LoVo (cell line): ENCODE results near the gene SSH3.
A peak's percentile ranks its signal among the peaks of the same experiment; 100 is the strongest.

Source experiments
- DNase-seq: peaks from one replicate; pipeline ENCODE4 v3.0.0-alpha.2; 2016; ENCODE audit warnings: low spot score

The SSH3 gene

DNA sequence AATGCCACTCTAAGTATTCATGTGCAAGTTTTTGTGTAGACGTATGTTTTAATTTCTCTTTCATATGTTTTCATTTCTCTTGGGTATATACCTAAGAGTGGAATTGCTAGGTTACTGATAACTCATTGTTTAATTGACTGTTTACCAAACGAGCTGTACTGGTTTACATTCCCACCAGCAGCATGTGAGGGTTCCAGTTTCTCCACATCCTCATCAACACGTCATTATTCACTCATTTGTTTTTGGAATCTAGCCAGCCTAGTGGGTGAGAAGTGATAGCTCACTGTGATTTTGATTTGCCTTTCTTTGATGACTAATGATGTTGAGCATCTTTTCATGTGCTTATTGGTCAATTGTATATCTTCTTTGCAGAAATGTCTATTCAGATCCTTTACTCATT lies 10.2 kb upstream of the SSH3 start:
- no peak for DNase-seq

DNA sequence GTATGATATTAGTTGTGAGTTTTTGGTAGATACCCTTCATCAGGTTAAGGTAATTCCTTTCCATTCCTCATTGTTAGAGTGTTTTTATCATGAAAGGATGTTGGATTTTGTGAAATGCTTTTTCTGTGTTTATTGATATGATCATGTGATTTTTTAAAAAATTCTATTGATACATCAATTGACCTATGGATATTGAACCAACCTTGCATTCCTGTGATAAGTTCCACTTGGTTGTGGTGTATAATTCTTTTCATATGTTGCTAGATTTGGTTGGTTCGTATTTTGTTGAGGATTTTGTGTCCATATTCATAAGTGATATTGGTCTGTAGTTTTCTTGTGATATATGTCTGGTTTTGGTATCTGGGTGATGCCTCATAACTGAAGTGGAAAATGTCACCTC lies 7.5 kb upstream of the SSH3 start:
- no peak for DNase-seq

DNA sequence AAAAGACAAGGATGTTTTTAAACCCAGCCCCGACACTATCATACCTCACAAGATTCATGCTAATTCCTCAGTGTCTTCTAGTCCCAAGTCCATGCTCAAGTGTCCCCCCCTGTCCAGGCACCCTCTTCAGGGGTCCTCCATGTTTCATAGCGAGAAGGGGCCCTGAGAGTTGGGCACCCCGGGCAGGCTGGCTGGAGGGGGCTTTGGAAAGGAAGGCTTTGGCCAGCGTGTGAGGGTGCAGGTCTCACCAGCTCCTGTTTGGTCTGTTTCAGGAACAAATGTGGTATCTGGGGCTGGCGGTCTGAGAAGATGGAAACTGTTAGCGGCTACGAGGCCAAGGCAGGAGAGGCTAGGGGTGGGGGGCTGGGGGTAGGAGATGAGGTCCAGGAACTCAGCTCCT lies 4.5 kb upstream of the SSH3 start:
- DNase-seq: no peak

DNA sequence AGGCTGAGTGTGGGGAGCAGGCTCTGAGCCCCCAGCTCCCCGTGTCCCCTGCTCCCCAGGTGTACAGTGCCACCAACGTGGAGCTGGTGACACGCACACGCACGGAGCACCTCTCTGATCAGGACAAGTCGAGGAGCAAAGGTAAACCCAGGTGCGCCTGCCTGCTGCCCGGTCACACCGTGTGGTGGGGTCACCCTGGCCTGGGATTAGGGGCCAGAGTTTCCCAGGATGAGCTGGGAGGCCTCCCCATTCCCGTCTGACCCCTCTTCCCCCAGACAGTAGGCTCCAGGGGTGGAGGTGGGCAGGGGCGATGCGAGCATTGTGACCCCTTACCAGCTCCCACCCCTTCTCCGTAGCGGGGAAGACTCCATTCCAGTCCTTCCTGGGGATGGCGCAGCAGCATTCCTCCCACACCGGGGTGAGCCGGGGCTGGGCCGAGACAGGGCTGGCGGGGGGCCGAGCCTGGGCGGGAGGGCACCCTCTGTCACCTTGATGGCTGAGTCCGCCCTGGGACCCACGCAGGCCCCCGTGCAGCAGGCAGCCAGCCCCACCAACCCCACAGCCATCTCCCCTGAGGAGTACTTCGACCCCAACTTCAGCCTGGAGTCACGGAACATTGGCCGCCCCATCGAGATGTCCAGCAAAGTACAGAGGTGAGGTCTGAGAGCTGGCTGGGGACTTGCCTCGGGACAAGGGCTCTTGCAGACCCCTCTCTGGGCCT lies 3.7 kb upstream of the SSH3 start:
- DNase-seq: no peak

DNA sequence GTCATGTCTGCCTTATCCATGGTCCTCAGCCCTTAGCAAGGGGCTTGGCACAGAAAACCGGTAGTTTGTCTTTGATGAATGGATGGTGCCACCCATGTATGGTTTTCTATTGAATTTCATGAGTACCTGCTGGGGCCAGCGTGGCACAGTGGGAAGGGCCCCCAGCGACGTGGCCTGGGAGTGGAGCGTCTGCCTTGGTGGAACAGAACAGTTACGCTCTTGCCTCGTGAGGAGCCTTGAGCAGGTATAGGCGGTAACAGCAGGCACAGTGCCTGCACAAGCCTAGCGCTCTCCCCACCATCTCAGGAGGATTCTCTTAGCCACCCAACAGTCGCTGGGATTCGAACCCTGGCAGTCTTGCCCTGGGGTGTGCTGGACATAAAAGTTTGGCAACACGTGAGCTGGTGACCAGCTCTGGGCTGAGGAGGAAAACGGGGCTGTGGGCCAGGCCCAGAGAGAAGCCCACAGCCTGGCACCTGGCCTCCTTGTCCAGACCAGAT lies 3.0 kb upstream of the SSH3 start:
- DNase-seq: no peak

DNA sequence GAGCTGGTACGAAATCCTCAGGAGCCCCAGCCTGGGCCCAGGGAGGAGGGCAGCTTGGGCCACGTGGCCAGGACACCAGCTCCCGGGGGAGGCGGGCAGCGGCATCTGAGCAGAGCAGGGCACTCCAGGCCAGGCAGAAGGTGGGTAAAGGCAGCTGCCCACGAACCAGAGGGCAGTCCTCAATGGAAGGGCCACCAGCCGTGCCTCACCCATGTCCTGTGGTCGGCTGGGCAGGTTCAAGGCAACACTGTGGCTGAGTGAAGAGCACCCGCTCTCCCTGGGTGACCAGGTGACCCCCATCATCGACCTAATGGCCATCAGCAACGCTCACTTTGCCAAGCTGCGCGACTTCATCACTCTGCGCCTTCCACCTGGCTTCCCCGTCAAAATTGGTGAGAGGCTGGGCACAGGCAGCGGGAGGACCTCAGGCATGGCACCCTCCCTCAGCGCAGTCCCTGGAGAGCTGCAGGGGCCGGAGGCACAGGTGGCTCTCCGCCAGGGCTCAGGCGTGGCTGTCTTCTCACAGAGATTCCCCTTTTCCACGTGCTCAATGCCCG lies 2.5 kb upstream of the SSH3 start:
- no peak for DNase-seq

DNA sequence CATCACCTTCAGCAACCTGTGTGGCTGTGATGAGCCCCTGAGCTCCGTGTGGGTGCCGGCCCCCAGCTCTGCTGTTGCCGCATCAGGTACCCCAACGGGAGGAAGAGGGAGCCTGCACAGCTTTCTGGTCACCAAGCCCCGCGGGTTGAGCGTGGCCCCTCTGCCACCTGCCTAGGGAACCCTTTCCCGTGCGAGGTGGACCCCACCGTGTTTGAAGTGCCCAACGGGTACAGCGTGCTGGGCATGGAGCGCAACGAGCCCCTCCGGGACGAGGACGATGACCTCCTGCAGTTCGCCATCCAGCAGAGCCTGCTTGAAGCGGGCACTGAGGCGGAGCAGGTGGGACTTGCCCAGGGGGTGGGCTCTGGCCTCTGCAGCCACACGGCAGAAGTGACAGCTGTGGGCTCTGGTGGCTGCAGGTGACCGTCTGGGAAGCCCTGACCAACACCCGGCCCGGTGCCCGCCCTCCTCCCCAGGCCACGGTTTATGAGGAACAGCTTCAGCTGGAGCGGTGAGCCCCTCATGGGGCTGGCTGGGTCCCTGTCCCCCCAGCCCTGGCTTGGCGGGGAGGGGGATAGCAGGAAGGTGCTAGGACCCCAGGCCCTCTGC lies 1.9 kb upstream of the SSH3 start:
- DNase-seq: no peak

DNA sequence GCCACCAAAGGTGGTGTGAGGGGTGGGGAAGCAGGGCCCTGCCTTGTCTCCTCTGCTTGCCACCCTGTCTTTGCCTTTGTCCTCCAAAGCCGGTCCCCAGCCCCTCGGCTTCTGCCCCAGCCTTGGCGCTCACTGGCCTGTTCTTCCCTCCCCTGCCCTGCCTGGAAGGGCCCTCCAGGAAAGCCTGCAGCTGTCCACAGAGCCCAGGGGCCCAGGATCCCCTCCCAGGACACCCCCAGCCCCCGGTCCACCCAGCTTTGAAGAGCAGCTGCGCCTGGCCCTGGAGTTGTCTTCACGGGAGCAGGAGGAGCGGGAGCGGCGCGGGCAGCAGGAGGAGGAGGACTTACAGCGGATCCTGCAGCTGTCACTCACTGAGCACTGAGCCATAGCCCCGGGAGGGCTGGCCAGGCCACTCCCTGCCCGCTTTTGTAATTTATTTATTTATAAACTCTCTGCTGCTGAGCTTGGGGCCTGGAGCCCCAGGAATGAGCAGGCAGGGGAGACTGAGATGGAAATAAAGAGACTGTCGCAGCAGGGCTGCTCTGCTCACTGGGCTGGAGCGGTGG lies 1.3 kb upstream of the SSH3 start:
- DNase-seq: peak; percentile 63

DNA sequence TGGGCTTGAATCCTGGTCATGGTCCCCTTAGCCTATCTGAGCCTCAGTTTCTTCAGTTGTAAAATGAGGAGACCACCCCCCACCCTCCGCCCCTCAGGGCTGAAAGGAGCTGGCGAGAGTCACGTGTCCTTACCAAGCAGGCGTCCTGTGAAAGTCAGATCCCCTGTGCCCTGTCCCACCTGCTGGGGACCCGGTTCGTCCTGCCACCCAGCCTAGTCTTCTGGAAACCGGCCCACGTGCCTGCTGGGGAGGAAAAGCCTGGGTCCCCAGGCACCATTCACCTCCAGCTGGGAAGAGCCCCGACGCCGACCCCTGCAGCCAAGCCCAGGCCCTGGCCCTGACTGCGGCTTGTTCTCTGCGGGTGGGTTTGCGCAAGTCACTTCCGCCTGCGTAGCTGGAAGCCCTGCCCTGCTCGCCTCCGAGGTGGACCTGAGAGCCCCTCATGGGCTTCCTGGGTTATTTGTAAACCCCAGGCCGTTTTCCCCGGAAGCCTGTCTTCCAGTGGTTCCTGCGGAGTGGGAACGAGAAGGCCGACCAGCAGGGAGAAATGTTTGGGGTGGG lies 679 bp upstream of the SSH3 start:
- DNase-seq: peak; percentile 70

DNA sequence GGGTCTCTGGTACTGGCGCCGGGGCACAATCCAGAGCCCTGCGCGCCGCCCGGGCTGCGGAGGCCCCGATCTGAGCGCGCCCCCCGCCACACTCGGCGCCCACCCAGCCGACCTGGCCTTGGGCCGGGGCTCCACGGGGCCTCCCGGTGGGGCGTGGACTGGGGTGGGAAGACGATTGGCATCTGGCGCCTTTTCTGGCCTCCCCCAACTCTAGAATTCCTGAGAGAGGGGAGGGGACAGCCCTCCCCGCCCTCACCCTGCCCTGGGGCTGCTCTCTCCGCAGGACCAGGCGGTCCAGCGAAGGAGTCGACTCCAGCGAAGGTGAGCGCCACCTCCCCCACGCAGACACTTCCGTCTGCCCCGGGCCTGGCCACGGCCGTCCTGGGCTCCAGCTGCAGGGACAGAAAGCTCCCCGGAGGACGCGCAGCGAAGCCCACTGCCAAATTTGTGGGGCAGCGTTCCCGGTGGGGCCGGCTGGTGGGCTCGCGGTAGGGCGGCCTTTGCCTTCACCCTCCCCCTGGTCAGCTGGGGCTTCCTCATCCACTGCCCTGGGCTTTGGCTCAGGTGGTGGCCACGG lies 593 bp downstream of the SSH3 start:
- DNase-seq: no peak

DNA sequence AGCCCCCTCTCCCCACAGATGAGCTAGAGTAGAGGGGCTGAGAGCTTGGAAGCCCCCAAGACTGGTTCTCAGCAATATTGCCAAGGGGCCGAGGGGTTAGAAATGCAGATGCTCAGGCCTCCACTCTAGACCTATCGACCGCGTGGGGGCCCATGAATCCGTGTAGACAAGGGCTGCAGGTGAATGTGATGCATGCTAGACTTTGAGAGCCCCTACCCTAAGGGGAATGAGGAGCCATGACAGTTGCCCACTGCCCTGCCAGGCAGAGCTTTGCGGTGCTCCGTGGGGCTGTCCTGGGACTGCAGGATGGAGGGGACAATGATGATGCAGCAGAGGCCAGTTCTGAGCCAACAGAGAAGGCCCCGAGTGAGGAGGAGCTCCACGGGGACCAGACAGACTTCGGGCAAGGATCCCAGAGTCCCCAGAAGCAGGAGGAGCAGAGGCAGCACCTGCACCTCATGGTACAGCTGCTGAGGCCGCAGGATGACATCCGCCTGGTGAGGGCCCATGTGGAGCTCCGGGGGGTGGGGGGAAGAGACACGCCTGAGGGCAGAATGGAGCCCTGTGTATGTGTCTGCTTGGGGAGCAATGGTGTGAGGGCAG lies 1.3 kb downstream of the SSH3 start:
- no peak for DNase-seq

DNA sequence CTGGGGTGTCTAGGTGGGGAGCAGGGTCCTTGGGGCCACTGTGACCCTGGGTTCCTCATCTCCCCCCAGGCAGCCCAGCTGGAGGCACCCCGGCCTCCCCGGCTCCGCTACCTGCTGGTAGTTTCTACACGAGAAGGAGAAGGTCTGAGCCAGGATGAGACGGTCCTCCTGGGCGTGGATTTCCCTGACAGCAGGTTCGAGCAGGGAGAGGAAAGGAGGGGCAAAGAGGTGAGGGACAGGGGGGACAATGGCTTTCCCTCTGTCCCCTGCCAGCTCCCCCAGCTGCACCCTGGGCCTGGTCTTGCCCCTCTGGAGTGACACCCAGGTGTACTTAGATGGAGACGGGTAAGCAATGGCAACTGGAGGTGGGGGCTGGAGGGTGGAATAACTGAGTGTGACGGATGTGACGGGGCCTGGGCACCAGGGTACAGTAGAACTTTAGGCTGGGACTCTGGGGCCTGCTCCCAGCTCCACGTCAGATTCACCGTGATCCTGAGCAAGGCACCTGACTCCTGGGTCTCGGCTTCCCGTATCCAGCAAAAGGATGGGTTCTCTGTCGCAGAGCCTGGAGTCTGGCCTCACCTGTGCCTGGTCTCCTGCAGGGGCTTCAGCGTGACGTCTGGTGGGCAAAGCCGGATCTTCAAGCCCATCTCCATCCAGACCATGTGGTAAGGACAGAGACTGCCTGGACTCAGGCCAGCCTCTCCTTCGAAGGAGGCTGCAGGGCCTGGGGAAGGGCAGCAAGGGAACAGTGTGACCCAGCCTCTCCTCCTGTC lies 3.6 kb downstream of the SSH3 start:
- DNase-seq: no peak

DNA sequence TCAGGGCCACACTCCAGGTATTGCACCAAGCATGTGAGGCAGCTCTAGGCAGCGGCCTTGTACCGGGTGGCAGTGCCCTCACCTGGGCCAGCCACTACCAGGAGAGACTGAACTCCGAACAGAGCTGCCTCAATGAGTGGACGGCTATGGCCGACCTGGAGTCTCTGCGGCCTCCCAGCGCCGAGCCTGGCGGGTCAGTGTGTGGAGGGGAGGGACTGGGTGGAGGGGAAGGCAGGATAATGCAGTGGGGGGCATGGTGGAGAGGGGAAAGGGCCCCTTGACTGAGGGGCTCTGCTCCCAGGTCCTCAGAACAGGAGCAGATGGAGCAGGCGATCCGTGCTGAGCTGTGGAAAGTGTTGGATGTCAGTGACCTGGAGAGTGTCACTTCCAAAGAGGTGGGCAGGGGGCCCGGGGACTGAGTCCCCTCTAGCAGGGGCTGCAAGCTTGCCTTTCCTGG lies 4.2 kb downstream of the SSH3 start:
- DNase-seq: no peak

DNA sequence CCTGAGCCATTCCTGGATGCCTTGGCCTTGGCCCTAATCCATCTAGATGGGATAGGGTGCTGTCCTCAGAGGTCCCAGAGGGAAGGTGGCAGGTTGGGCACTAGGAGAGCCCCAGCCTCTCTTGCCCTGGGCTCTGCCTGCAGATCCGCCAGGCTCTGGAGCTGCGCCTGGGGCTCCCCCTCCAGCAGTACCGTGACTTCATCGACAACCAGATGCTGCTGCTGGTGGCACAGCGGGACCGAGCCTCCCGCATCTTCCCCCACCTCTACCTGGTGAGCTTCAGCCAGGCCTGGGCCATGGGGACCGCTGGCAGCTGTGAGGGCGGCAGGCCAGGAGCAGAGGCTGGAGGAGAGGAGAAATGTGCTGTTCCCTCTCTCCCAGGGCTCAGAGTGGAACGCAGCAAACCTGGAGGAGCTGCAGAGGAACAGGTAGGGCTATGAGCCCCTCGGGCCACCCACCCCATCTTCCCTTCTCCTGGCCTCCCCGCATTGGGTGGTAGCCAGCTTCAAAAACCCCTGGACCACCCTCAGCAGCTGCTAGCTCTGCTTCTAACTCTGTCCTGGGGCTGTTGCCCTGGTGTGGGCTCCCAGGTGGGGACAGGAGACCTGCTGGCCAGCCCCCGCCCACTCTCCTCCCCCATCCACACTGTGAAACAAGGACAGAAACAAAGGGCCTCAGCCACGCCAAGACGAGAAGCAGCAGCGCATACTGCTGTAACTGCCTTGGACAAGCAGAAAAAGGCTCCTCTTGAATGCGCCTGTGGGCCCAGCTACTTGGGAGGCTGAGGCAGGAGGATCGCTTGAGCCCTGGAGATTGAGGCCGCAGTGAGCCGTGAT lies 4.9 kb downstream of the SSH3 start:
- no peak for DNase-seq

DNA sequence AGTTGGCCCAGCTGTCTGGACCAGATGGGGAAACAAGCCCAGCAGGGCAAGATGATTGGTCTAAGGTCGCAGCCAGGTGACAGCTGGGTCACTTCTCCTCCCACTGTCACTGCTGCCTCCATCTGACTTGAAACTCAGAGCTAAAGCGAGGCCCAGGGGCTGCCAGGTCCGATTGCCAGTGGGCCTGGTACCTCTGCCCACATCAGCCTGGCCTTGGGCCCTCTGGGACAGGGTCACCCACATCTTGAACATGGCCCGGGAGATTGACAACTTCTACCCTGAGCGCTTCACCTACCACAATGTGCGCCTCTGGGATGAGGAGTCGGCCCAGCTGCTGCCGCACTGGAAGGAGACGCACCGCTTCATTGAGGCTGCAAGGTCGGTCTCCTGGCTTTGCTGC lies 5.8 kb downstream of the SSH3 start:
- no peak for DNase-seq

DNA sequence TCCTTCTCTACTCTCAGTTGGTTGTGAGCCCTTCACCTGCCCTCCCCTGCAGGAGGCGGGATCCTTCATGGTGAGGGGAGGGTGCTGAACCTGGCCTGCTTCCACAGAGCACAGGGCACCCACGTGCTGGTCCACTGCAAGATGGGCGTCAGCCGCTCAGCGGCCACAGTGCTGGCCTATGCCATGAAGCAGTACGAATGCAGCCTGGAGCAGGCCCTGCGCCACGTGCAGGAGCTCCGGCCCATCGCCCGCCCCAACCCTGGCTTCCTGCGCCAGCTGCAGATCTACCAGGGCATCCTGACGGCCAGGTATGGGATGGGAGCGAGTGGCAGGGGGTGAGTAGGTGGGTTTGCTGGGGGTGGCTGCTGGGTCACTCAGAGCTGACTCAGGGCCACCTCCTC lies 6.3 kb downstream of the SSH3 start:
- DNase-seq: no peak

DNA sequence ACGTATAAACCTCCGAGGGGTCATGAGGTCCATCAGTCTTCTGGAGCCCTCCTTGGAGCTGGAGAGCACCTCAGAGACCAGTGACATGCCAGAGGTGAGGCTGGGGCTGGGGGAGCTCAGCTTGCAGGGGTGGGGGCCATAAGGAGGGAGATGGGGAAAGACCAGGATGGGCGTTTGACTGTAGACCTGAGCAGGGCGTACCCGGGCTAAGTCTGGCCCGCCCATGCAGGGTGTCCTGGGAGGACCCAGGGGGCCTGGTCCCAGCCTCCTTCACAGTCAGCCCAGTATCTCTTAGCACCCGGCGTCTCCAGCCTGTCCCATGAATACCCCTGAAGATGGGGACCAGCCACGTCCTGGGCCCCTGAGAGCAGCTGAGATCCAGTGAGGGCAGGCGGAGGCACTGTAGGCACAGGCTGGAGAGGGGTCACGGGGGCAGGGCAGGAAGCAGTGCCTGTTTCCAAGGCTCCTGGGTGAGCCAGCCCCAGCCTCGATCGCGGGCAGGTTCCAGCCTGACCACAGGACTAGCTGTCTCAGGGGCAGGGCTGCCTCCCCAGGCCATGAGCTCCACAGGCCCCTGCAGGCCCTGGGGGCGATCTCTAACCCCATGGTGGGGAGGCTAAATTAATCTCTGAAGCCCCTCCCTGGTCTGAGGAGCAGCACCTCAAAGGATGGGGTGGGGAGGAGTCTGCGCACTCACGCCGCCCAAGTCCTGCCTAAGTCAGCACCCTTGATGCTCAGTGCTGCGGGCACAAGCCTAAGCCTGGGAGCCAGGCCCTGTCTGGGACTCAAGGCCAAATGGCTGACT lies 7.1 kb downstream of the SSH3 start:
- DNase-seq: no peak

DNA sequence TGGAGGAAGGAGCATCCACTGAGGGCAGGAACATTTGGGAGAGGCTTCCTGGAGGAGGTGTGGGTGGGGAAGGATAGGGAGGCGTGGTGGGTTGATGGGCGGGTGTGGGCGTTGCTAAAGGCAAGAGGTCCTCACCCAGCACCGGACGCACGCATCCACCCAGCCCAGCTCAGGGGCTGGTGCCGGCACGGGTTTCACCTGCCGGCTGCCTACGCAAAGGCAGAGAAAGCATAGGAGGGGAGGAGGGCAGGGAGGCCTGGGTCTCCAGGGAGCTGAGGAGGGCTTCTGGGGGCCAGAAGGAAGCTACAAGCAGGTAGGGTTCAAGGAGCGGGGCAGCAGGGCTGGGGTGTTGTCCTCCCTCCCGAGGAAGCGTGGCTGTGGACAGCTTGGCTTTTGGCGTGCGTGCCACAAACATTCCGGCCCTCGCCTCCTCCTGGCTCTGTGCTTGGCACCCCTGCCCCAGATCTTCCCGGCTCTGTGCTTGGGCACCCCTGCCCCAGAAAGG lies 7.8 kb downstream of the SSH3 start:
- no peak for DNase-seq

DNA sequence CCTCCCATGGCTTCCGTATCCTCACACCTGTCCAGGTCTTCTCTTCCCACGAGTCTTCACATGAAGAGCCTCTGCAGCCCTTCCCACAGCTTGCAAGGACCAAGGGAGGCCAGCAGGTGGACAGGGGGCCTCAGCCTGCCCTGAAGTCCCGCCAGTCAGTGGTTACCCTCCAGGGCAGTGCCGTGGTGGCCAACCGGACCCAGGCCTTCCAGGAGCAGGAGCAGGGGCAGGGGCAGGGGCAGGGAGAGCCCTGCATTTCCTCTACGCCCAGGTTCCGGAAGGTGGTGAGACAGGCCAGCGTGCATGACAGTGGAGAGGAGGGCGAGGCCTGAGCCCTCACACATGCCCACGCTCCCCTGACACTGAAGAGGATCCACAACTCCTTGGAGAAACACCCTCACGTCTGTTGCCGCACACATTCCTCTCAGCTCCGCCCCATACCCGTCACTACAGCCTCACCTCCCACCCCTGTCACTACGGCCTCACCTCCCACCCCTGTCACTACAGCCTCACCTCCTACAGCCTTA lies 8.3 kb downstream of the SSH3 start:
- no peak for DNase-seq
